HepG2 (cell line): ENCODE results near the gene SDK1. TPM values are rescaled to one million over a fixed set of nuclear protein-coding genes. Genes with fewer than 3 reads are reported as not detected.

Source experiments
- ATAC-seq: fragments of 200-7000 bp; cut with Tn5 transposase; 3 replicates; pipeline ENCODE4 v1.9.1; 2020; ENCODE audit warnings: mild to moderate bottlenecking, moderate library complexity
- BruUV-seq: library from RNA; stranded (reverse); fragments of 400-500 nt; replicated peaks from 2 replicates; lab custom pipeline; 2021; lab: Mats Ljungman, UMichigan
- CTCF ChIA-PET: fragments of 300-600 bp; formaldehyde crosslinking; extraction: SDS; loops from one replicate; lab custom pipeline; 2021; ENCODE audit warnings: low total read pairs, inconsistent platforms, low intra/inter-chr PET ratio; lab: Yijun Ruan, JAX
- POLR2A ChIA-PET: fragments of 350-600 bp; sonication (Branson Sonifier 250); formaldehyde crosslinking; loops from one replicate; lab custom pipeline; 2020; ENCODE audit warnings: antibody characterized with exemption, inconsistent platforms; lab: Yijun Ruan, JAX
- DNase-seq: peaks from one replicate; pipeline ENCODE4 v3.0.0-alpha.2; 2015; ENCODE audit warnings: low spot score
- FAIRE-seq: peaks from 3 replicates; lab custom pipeline; 2011; peaks lifted over from hg19 to GRCh38; lab: Jason Lieb, UNC
- H2AFZ ChIP-seq: one replicate; pipeline ENCODE4 v1.6.1; 2011; ENCODE audit warnings: low read length, inconsistent platforms
- H3K27ac ChIP-seq: fragments of 300-600 bp; 3 replicates; pipeline ENCODE4 v1.8.0; 2011; ENCODE audit warnings: mixed run types, mild to moderate bottlenecking, mixed read lengths, low read length, inconsistent platforms; ENCODE audit not compliant: insufficient read depth; ENCODE audit errors: extremely low read length
- H3K27me3 ChIP-seq, 2 experiments: fragments of 200-600 bp in 1 of 2; 2 replicates in 1 of 2; 3 replicates in 1 of 2; pipeline versions ENCODE4 v1.6.0 to v1.8.0; 2011; ENCODE audit warnings: low read length in 2 of 2, mild to moderate bottlenecking in 2 of 2, moderate library complexity in 2 of 2, inconsistent platforms in 1 of 2; ENCODE audit not compliant: insufficient read depth in 2 of 2, control insufficient read depth in 1 of 2
- H3K36me3 ChIP-seq, 2 experiments: fragments of 200-600 bp in 1 of 2; replicated peaks in 1 of 2; 2 replicates in 1 of 2; 3 replicates in 1 of 2; pipeline versions ENCODE4 v1.5.1 to v1.8.0; 2011; ENCODE audit warnings: low read length in 2 of 2, inconsistent platforms in 1 of 2; ENCODE audit not compliant: insufficient read depth in 2 of 2, control insufficient read depth in 1 of 2
- H3K4me1 ChIP-seq: 2 replicates; pipeline ENCODE4 v1.5.1; 2012; ENCODE audit warnings: low read length, inconsistent platforms; ENCODE audit not compliant: insufficient read depth
- H3K4me2 ChIP-seq: 2 replicates; pipeline ENCODE4 v1.6.0; 2011; ENCODE audit warnings: low read depth, low read length, inconsistent platforms
- H3K4me3 ChIP-seq, 3 experiments: fragments of 200-600 bp in 1 of 3; sonication (generic), shearing (Covaris generic) in 1 of 3; replicated peaks in 1 of 3; 2 replicates each; pipeline ENCODE4 v1.5.1; 2011 to 2016; ENCODE audit warnings: low read length in 3 of 3, inconsistent platforms in 2 of 3, low read depth in 2 of 3, mild to moderate bottlenecking in 2 of 3, control low read depth in 1 of 3, mixed read lengths in 1 of 3; ENCODE audit not compliant: insufficient read depth in 1 of 3
- H3K79me2 ChIP-seq: one replicate; pipeline ENCODE4 v1.6.1; 2011; ENCODE audit warnings: low read length, inconsistent platforms; ENCODE audit not compliant: insufficient read depth
- H3K9ac ChIP-seq: 2 replicates; pipeline ENCODE4 v1.6.0; 2011; ENCODE audit warnings: mild to moderate bottlenecking, low read depth, low read length, inconsistent platforms; ENCODE audit not compliant: insufficient read depth
- H3K9me3 ChIP-seq: 2 replicates; pipeline ENCODE4 v1.5.1; 2012; ENCODE audit warnings: mild to moderate bottlenecking, low read length
- H4K20me1 ChIP-seq: 2 replicates; pipeline ENCODE4 v1.6.0; 2011; ENCODE audit warnings: inconsistent platforms, mild to moderate bottlenecking, low read length, moderate library complexity; ENCODE audit not compliant: insufficient read depth
- BRD4 ChIP-seq: sonication (generic); formaldehyde crosslinking; IDR thresholded peaks from 2 replicates; pipeline ENCODE4 v1.4.0; 2020; ENCODE audit warnings: missing genetic modification reagents
- CEBPG ChIP-seq: IDR thresholded peaks from 2 replicates; pipeline ENCODE4 v1.6.1; 2016
- DDIT3 ChIP-seq: sonication (generic); formaldehyde crosslinking; IDR thresholded peaks from 2 replicates; pipeline ENCODE4 v1.4.0; 2020; ENCODE audit warnings: mild to moderate bottlenecking, missing genetic modification reagents
- FOXP4 ChIP-seq: sonication (generic); formaldehyde crosslinking; IDR thresholded peaks from 2 replicates; pipeline ENCODE4 v1.4.0; 2020; ENCODE audit warnings: missing genetic modification reagents
- MAFG ChIP-seq: sonication (generic); formaldehyde crosslinking; IDR thresholded peaks from 2 replicates; pipeline ENCODE4 v1.5.1; 2020; ENCODE audit warnings: mild to moderate bottlenecking, missing genetic modification reagents
- PHF20 ChIP-seq: sonication (generic); formaldehyde crosslinking; IDR thresholded peaks from 2 replicates; pipeline ENCODE4 v1.5.0; 2020; ENCODE audit warnings: mild to moderate bottlenecking, missing genetic modification reagents
- POLR2AphosphoS2 ChIP-seq: IDR thresholded peaks from 2 replicates; pipeline ENCODE4 v1.6.1; 2011; ENCODE audit warnings: low read depth, low read length, improper control_type of control experiment
- RARA ChIP-seq: IDR thresholded peaks from 2 replicates; pipeline ENCODE4 v1.6.1; 2016; ENCODE audit warnings: missing genetic modification reagents, missing compliant biosample characterization
- REST ChIP-seq, 2 experiments: IDR thresholded peaks; 2 replicates each; pipeline ENCODE4 v1.6.1; 2011 to 2012; ENCODE audit warnings: low read length in 2 of 2, borderline replicate concordance in 1 of 2, low read depth in 1 of 2, mild to moderate bottlenecking in 1 of 2, moderate library complexity in 1 of 2
- RFX1 ChIP-seq: fragments of 450-650 bp; IDR thresholded peaks from 2 replicates; pipeline ENCODE4 v1.6.1; 2017
- RNF2 ChIP-seq: fragments of 450-650 bp; conservative IDR thresholded peaks from 2 replicates; pipeline ENCODE4 v1.6.1; 2016; ENCODE audit warnings: low read depth
- TEAD2 ChIP-seq: sonication (generic); formaldehyde crosslinking; IDR thresholded peaks from 2 replicates; pipeline ENCODE4 v1.9.0; 2021; ENCODE audit warnings: missing genetic modification reagents
- TSC22D2 ChIP-seq: sonication (generic); formaldehyde crosslinking; IDR thresholded peaks from 2 replicates; pipeline ENCODE4 v1.5.1; 2020; ENCODE audit warnings: missing genetic modification reagents, mild to moderate bottlenecking, borderline replicate concordance
- ZNF350 ChIP-seq: sonication (generic); formaldehyde crosslinking; IDR thresholded peaks from 2 replicates; pipeline ENCODE4 v1.4.0; 2020; ENCODE audit warnings: mild to moderate bottlenecking, low read depth, missing genetic modification reagents, borderline replicate concordance
- ZNF768 ChIP-seq: sonication (generic); formaldehyde crosslinking; IDR thresholded peaks from 2 replicates; pipeline ENCODE4 v1.4.0; 2020; ENCODE audit warnings: missing genetic modification reagents
- ZSCAN21 ChIP-seq: sonication (generic); formaldehyde crosslinking; IDR thresholded peaks from 2 replicates; pipeline ENCODE4 v1.8.0; 2022; ENCODE audit warnings: mild to moderate bottlenecking, missing genetic modification reagents, moderate library complexity, borderline replicate concordance
- ZUFSP ChIP-seq: sonication (generic); formaldehyde crosslinking; IDR thresholded peaks from 2 replicates; pipeline ENCODE4 v1.9.0; 2021; ENCODE audit warnings: missing genetic modification reagents, mild to moderate bottlenecking, borderline replicate concordance
- WGBS: methylation state at CpG from one replicate; pipeline ENCODE4 v1.1.6; 2017; ENCODE audit warnings: low lambda C conversion rate; 5-methylcytosine and 5-hydroxymethylcytosine counted together
- in situ Hi-C: cut with HindIII; loops from 2 replicates; pipeline ENCODE4 v1.10.0; 2017; ENCODE audit warnings: low pct_unique_long_range_greater_than_20kb; ENCODE audit not compliant: extremely low pct_ligation_motif_present
- intact Hi-C: fragments of 100-400 bp; cut with micrococcal nuclease; formaldehyde crosslinking; loops from one replicate; pipeline ENCODE4 v1.10.0; 2022; ENCODE audit not compliant: unreplicated experiment
- polyA plus RNA-seq, 8 experiments: library from polyadenylated mRNA; depleted of rRNA in 3 of 8; stranded (reverse) in 7 of 8; unstranded in 1 of 8; fragments of >200 nt; fragmentation: Illumina TruSeq in 4 of 8; extraction: Trizol in 4 of 8; gene quantifications; 2 replicates each; pipeline versions ENCODE4 v1.2.1 to v1.2.3, GENCODE V29; 2011 to 2016; ENCODE audit warnings: low read depth in 4 of 8, missing spikeins in 1 of 8, mixed read lengths in 1 of 8; ENCODE audit not compliant: insufficient read depth in 1 of 8
- total RNA-seq, 5 experiments: library from RNA; depleted of rRNA; stranded (reverse); fragments of >200 nt; fragmentation: Illumina TruSeq; extraction: Trizol; gene quantifications; 2 replicates each; pipeline ENCODE4 v1.2.3, GENCODE V29; 2016; ENCODE audit warnings: low read depth in 1 of 5

SDK1 gene
- total and polyA plus RNA-seq, 2 of the 13 experiments (the other 11 are each of a cell fraction or from before 2014, with no cell fraction given), result 0.35 to 2.4 TPM

- Histone ChIP-seq H3K4me3 (no peak overlapping the region), H4K20me1 (no peaks in the 10 kb centered on the region), H3K4me2 (no peak overlapping the region), H3K27ac (no peak overlapping the region), H3K79me2 (no peaks in the 10 kb centered on the region), H3K9me3 (no peaks in the 10 kb centered on the region), H3K36me3 (no peaks in the 10 kb centered on the region), H3K4me1 (no peaks in the 10 kb centered on the region), H3K27me3 (no peaks in the 10 kb centered on the region), H2AFZ (no peak overlapping the region), H3K9ac (no peak overlapping the region)
- ChIA-PET POLR2A (no interaction called here), CTCF (no interaction called here)
- FAIRE-seq (no peak), ATAC-seq (no peak), DNase-seq (no peak)
- no TSS peak for BruUV-seq
- TF ChIP-seq CEBPG (CRISPR knock-in tag) (no peak), TSC22D2 (CRISPR knock-in tag) (no peak), POLR2AphosphoS2 (no peak), FOXP4 (CRISPR knock-in tag) (no peak), ZSCAN21 (CRISPR knock-in tag) (no peak), REST (IDR thresholded peaks at IDR 0.05; ENCODE audit: borderline replicate concordance in 1 of 2, low read depth in 1 of 2, low read length in 2 of 2) (no peak), ZNF350 (CRISPR knock-in tag) (no peak), BRD4 (CRISPR knock-in tag) (no peak), RNF2 (no peak), TEAD2 (no peak), DDIT3 (CRISPR knock-in tag) (no peak), ZNF768 (no peak), ZUFSP (CRISPR knock-in tag) (no peak), PHF20 (CRISPR knock-in tag) (no peak), RARA (CRISPR knock-in tag) (no peak), MAFG (CRISPR knock-in tag) (no peak), RFX1 (no peak)
- in situ Hi-C loops (no loop called here), intact Hi-C loops (no loop called here)
- WGBS, result 94% methylated on average over 14 of the region's 14 CpGs
Measured at GRCh38 chr7:4048336-4048735, 747.3 kb downstream of the SDK1 start.
